GM21381 (cell line): Measurements from ENCODE around the gene C1RL.
"Not testable (repeated sequence)": the region's sequence is repeated elsewhere in the genome, so short reads cannot be mapped to it uniquely, and the experiment has no call there.

Experiments
- ATAC-seq: cut with Tn5 transposase; IDR thresholded peaks from one replicate; pipeline ENCODE4 v1.9.1; 2021; ENCODE audit warnings: mild to moderate bottlenecking, moderate library complexity; ENCODE audit not compliant: unreplicated experiment

Gene C1RL

DNA sequence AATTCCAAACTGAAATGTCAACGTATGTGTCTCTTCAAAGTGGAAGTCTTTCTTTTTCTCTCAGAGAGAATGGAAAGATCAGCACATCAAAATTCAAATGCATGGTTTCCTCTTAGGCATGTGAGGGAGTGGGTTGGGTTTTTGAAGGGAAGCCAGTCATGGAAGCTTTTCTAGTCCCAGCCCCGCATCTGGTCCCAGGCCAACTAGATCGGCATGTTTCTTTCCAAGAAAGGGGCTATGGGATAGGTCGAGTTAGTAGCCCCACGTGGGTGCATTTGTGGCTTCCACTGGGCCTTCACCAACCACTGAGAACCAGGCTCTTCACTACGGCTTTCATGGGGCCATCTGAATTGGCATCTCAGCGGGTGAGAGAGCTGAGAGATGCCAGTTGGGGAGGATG, 41.9 kb downstream of the C1RL start:
- ATAC-seq, result no peak

DNA sequence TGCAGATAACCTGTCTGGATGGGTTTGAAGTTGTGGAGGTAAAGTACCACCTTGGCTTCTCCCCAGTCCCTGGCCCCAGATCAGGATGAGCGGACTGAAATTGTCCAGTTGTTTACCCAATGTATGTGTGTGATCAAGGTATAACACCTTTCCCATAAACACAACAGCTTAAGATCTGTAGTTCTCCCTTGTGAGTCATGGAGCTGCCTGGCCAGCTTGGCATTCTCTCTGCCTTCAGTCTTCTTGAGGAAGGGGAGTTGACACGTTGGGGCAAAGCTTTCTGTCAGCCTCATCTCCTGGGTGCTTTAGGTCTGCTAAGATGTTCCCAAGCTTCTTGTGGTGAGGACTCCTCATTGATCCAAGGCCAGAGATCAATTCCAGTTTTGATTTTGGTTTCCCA, 42.4 kb downstream of the C1RL start:
- no peak for ATAC-seq

DNA sequence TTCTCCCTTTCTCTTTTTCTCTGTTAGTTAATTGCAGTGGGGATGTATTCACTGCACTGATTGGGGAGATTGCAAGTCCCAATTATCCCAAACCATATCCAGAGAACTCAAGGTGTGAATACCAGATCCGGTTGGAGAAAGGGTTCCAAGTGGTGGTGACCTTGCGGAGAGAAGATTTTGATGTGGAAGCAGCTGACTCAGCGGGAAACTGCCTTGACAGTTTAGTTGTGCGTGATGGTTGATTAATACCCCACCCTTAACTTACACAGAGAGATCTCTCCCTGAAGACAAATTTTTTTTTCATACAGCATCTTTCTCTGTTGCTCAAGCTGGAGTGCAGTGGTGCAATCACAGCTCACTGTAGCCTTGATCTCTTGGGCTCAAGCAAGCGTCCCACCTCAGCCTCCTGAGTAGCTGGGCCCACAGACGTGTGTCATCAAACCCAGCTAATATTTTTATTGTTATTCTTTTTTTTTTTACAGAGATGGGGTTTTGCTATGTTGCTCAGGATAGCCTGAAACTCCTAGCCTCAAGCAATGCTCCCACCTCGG, 43.9 kb downstream of the C1RL start:
- ATAC-seq, result no peak

DNA sequence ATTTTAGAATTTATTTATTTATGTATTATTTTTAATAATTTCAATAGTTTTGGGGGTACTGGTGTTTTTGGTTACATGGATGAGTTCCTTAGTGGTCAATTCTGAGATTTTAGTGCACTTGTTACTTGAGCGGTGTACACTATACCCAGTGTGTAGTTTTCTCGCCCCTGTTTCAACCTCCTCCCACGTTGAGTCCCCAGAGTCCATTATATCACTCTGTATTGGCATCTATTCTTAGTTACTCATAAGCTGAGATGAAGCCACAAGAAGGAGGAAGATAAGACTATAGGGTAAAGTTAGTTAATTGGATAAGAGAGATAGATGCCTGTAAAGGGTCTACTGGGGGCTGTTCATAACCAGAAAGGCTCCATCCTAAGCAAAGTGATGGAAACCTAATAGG, 44.5 kb downstream of the C1RL start:
- no peak for ATAC-seq

DNA sequence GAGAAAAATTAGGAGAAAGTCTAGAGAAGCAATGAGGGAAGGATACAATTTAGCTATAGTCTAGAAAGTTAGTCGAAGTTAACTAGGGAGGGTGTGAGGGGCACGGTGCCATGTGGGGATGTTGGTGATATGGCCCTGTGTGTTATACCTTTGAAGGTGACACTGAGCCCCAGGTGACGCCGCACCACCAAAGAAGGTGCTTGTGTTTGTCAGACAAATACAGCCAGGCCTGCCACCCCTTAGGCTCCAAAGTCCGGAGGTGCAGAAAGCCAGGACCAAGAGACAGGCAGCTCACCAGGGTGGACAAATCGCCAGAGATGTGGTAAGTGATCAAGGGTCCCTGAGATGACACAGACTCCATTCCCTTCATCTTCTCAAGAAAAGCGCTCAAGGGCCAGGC, 47.4 kb downstream of the C1RL start:
- ATAC-seq, result no peak

DNA sequence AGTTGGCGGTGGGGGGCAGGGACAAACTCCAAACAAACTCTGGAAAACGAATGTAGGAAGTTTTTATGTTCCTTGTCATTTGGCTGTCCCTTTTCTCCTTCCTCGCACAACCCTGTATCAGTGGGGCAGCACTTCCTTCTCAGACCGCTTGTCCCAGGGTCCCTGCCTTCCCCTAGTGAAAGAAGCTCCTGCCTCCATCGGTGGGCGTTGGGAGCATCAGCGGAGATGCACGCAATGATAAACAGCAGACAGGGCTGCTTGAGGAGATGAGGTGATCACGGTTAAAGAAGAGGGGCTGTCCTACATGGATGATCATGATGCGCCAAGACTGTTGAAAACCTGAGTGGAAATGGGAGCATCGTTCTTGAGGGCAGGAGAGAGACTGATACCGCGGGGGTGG, 47.9 kb downstream of the C1RL start:
- no peak for ATAC-seq

DNA sequence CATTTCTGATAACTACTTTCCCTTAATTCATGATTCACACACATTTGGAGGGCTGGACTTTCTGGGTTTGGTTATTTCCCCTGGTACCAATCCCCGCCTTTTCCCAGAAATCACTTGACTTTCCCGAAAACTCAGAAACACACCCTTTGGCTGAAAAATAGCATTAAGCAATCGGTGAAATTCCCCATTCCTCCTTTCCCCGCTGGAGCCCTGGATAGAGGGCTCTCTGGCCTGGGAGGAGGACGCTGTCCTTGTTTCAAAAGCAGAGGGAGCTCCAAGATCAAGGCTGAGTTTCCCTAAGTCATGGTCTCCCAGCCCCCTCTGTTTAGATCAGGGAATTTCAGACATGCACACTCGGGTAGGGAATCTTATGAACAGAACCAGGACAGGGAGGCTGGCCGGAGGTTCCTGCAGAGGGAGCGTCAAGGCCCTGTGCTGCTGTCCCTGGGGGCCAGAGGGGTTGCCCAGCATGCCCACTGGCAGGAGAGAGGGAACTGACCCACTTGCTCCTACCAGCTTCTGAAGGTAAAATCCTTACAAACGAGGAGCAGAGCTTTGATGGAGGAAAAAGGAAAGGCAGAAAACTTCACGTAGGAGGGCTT, 48.6 kb downstream of the C1RL start, which contains the start of gene C1S:
TSS of gene C1S (plus strand) at position 366 of the 602 bp plus-strand sequence. CDS start 1,195 bp downstream, outside the sequence.
- ATAC-seq, result no peak

DNA sequence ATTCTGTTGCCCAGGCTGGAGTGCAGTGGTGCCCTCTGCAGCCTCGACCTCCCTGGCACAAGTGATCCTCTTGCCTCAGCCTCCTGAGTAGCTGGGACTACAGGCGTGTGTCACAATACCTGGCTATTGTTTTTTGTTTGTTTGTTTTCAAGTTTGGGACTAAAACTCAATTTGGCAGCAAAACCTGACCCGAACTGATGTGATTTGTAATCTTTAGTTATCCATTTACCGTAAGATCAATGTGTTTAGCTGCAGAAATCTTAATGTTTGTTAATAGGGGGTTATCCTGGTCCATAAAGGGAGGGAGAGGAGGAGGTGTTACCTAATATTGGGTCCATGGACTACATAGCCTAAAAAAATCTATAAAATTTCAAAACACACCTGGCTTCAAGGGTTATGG, 49.2 kb downstream of the C1RL start:
- no peak for ATAC-seq

DNA sequence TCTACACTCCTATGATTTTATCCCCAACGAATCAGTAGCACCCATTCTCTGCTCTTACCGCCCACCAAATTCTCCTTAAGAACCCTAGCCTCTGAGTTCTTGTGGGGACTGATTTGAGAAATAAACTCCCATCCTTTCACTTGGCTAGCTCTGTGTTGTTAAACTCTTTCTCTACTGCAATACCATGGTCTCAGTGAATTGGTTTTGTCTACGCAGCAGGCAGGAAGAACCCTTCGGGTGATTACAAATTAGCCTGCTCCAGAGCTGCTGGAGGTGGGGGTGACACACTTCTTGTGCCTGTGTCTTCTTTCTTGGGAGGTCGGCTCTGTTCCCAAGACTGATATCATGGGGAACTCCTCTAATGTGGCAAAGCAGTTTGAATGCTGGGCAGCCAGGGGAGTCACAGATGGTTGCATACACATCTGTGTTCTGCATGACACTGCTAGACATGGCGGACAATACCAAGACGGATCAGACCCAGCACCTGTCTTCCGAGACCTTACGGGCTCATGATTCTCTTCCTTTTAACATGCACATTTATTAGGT, 50.1 kb downstream of the C1RL start:
- ATAC-seq, result no peak

DNA sequence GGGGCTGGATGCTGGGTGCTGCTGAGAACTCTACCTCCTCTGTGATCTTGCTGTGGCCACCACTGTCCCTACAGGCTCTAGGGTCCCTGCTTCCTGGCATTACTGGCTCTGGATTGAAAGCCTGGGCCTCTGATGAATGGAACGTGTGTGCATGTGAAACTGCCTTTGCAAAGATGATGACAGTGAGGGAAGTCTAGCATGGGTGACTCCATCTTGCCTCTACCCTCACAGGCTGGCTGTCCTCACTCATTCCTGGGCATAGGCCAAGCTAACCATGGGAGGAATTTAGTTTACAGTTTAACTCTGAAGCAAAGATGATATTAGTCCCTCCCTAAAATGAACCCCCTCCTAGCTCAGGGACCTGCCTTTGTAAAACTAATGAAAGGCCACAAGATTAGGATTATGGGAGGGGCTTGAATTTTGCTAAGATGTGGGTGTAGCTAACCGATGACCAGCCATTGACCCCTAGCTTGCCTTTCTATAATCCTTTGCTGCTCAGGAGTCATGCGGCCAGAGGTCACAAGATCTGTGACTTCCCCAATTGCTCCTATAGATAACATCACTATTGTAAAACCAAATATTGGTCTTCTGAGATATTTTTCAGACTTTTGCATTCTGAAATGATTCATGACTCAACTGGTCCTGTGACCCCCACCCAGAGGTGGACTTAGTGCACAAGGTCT, 50.7 kb downstream of the C1RL start:
- no peak for ATAC-seq

DNA sequence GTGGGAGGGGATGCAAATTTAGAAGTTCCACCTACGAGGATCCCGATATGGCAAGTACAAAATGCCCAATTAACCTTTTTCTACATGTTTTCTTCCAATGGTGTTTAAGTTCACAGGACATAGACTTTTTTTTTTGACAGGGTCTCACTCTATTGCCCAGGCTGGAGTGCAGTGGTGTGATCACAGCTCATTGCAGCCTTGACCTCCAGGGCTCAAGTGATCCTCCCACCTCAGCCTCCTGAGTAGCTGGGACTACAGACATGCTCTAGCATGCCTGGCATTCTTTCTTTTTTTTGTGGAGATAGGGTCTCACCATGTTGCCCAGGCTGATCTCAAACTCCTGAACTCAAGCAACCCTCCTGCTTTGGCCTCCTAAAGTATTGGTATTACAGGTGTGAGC, 53.3 kb downstream of the C1RL start:
- not testable (repeated sequence) for ATAC-seq

DNA sequence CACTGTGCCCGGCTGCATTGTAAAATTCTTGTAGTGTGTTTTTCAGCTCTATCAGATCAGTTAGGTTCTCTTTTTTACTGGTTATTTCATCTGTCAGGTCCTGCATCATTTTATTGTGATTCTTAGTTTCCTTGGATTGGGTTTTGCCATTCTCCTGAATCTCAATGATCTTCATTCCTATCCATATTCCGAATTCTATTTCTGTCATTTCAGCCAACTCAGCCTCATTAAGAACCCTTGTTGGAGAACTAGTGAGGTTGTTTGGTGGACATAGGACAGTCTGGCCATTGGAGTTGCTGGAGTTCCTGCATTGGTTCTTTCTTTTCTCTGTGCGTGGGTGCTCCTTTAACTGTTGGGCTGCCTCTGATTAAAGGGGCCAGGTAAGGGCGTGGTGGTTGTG, 54.1 kb downstream of the C1RL start:
- ATAC-seq, result no peak

DNA sequence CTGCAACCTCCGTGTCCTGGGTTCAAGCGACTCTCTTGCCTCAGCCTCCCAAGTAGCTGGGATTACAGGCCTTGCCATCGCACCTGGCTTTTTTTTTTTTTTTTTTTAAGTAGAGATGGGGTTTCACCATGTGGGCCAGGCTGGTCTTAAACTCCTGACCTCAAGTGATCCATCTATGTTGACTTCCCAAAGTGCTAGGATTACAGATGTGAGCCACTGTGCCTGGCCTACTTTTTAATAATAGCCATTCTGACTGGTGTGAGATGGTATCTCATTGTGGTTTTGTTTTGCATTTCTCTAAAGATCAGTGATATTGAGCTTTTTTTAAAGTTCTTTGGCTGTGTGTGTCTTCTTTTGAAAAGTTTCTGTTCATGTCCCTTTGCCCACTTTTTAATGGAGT, 59.0 kb downstream of the C1RL start:
- ATAC-seq, result not testable (repeated sequence)

DNA sequence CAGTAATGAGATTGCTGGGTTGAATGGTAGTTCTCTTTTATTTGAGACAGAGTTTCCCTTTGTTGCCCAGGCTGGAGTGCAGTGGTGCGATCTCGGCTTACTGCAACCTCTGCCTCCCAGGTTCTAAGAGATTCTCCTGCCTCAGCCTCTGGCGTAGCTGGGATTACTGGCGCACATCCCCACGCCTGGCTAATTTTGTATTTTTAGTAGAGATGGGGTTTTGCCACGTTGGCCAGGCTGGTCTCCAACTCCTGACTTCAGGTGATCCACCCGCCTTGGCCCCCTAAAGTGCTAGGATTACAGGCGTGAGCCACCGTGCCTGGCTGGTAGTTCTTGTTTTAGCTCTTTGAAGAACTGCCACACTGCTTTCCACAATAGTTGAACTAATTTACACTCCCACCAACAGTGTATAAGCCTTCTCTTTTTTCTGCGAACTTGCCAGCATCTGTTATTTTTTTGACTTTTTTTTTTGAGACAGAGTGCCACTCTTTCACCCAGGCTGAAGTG, 59.5 kb downstream of the C1RL start:
- ATAC-seq, result not testable (repeated sequence)

DNA sequence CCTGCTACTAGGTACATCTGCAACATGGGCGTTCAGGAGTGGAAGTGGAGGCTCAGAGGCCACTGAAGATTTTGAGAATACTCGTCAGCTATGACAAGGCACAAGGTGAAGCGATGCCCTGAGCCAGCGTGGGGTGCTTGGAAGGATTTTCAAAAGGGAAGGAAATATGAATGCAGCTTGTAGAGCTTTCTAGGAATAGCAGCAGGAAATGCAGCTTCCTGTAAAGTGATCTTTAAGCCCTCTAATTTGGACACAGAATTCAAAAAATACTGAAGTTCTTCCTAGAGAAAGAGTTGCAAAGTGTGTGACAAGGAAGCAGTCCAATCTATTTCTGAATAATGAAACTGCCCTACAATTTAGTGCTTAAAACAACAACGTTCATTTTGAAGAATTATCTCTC, 61.7 kb downstream of the C1RL start:
- no peak for ATAC-seq

DNA sequence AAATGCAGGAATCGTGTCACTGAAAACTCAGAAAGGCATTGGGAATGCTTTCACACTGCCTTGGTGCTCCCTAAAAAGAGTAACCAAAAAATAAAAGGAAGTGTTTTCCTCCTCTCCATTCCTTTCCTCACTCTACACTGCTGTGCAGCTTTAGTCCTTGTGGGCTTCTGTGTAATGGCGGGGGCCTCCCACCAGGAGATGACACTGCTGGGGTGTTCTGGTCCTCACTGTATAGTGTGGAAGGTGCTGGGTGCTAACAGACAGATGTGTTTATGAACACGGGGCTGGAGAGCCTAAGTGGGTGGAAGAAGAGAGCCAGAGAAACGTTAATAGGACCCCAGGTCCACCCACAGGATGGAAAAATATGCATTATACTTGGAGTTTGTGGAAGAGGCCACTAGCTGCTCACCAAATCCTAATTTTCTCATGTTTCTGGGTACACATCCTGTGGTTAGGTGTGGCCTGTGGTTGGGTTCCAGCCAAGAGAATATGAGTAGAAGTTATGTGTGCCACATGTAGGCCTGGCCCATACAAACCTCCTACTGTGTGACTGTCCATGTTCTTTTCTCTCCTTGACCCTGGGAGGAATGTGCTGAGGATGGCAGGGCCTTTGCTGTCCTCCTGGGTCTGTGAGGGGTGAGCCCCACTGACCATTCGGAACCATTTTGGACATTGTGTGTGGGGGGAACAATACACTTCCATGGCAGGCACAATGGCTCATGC, 62.5 kb downstream of the C1RL start:
- no peak for ATAC-seq

DNA sequence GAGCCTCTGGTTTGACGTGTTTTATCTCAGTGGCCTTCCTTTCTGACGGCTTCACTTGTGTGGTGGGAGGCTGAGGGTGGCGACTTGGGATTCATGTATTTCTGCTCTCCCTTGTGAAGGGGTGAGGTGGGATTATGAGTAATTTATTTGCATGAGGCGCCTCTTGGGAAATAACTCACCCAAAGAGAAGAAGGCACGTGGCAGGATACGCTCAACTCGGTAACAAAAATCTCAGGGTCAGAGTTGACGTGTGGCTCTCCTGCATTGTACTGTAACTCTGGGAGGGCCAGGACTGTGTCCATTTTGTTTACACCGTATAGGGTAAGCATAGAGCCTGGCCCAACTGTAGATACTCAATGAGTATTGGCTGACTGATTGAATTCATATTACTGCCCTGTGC, 63.1 kb downstream of the C1RL start:
- no peak for ATAC-seq
